Fibroblast of mammary gland (primary cell): ENCODE results near the gene AFF2.

ENCODE experiments used
- DNase-seq: peaks from one replicate; pipeline ENCODE4 v3.0.0-alpha.2; 2010; ENCODE audit warnings: low read depth
- H3K4me3 ChIP-seq: 2 replicates; pipeline ENCODE4 v1.5.1; 2011; ENCODE audit warnings: low read depth, mild to moderate bottlenecking, low read length, moderate library complexity; ENCODE audit not compliant: control insufficient read depth
- CTCF ChIP-seq: conservative IDR thresholded peaks from 2 replicates; pipeline ENCODE4 v1.5.1; 2011; ENCODE audit warnings: low read depth, low read length, inconsistent platforms; ENCODE audit not compliant: control insufficient read depth, insufficient read depth

Gene AFF2

GRCh38 chrX:148933881-148934280, 433.5 kb downstream of the AFF2 start:
- no peak for TF ChIP-seq CTCF
- DNase-seq = no peak
- no peak overlapping the region for H3K4me3 ChIP-seq

- DNase-seq = no peak
- TF ChIP-seq CTCF = no peak
- H3K4me3 ChIP-seq = no peak overlapping the region
These were observed 437.9 kb downstream of the AFF2 start for GRCh38 chrX:148938348-148938747.

- no peak overlapping the region for H3K4me3 ChIP-seq
- TF ChIP-seq CTCF = no peak
- DNase-seq = no peak
These were observed 440.1 kb downstream of the AFF2 start for GRCh38 chrX:148940411-148940996.

GRCh38 chrX:148942754-148943153, 442.3 kb downstream of the AFF2 start:
- DNase-seq = no peak
- no peak overlapping the region for H3K4me3 ChIP-seq
- no peak for TF ChIP-seq CTCF

GRCh38 chrX:148947399-148947975, 447.1 kb downstream of the AFF2 start:
- no peak for TF ChIP-seq CTCF
- peak; percentile 0 for DNase-seq
- no peak overlapping the region for H3K4me3 ChIP-seq

GRCh38 chrX:148956352-148956751, 455.9 kb downstream of the AFF2 start:
- no peak for TF ChIP-seq CTCF
- H3K4me3 ChIP-seq = no peak overlapping the region
- no peak for DNase-seq

GRCh38 chrX:148958901-148959300, 458.5 kb downstream of the AFF2 start:
- no peak for DNase-seq
- no peak for TF ChIP-seq CTCF
- no peak overlapping the region for H3K4me3 ChIP-seq
